SH-SY5Y (cell line): ENCODE results near the gene HIGD1C.

Source experiments
- GATA2 ChIP-seq: IDR thresholded peaks from 2 replicates; pipeline ENCODE4 v1.6.1; 2011; ENCODE audit warnings: mild to moderate bottlenecking, low read depth, low read length
- GATA3 ChIP-seq: IDR thresholded peaks from 2 replicates; pipeline ENCODE4 v1.6.1; 2011; ENCODE audit warnings: low read depth, mild to moderate bottlenecking, low read length, moderate library complexity

Gene HIGD1C

DNA sequence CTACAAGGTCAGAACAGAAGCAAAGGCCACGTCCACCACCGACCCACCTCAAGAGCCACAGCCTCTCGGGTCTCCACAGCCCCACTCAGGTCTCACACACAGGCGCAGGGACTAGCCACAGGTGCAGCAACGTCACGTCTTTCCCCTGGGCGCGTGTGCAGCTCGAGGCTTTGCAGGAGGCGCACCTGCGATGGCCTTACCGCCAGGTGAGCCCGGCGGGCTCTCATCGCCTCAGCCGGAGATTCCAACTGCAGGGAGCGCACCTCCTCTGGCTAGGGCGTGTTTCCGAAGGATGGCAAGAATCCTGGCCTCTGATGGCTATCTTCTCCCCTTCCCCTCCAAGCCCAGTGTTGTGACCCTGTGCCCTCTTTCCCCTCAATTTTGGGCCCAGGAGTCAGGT is at the start of gene HIGD1C:
Gene HIGD1C, plus strand, starts transcription at position 35 of the 400 bp plus-strand sequence. CDS start 1,455 bp downstream, outside the sequence.
- TF ChIP-seq GATA2 (no peak), GATA3 (no peak)

DNA sequence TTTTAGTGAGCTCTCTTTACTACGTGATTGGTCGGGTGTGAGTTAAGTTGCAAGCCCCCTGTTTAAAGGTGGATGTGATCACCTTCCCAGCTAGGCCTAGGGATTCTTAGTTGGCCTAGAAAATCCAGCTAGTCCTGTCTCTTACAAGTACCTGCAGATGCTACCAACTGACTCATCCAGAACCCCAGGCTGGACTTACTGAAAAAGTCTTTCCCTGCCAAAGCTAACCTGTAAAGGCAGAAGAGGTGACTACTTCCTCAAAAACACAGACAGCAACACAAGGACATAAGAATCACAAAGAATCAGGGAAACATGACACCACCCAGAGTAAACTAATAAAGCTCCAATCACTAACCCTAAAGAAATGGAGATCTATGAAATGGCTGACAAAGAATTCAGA is 39.1 kb upstream of the HIGD1C start:
- no peak for TF ChIP-seq GATA3
- TF ChIP-seq GATA2: no peak

GRCh38 chr12:50914872-50915484 is 37.4 kb upstream of the HIGD1C start:
- TF ChIP-seq GATA2 (no peak), GATA3 (no peak)

GRCh38 chr12:50916292-50916691 is 36.1 kb upstream of the HIGD1C start:
- TF ChIP-seq GATA3 (no peak), GATA2 (no peak)

DNA sequence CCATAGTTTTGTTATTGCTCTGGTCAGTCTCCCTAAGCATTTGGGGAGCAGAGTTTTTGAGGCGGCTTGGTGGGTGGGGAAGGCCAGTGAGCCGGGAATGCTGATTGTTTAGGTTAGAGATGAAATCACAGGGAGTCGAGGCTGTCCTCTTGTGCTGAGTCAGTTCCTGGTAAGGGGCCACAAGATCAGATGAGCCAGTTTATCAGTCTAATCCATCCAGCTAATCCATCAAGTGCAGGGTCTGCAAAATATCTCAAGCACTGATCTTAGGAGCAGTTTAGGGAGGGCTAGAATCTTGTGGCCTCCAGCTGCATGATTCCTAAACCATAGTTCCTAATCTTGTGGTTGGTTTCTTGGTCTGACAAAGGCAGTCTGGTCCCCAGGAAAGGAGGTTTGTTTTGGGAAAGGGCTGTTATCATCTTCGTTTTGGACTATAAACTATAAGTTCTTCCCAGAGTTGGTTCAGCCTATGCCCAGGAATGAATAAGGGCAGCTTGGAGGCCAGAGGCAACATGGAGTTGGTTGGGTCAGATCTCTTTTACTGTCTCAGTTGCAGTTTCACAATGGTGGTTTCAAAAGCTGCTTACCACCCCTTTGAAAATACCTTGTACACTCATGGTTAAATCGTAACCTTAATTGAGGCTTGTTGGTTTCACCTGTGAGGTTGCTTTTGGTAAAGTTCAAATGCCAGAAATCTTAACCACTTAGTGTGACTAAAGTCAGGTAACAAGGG is 33.6 kb upstream of the HIGD1C start:
- TF ChIP-seq GATA2 (no peak), GATA3 (no peak)

GRCh38 chr12:50922820-50923219 is 29.5 kb upstream of the HIGD1C start:
- TF ChIP-seq GATA2 (peak; percentile 85), GATA3 (peak; percentile 77)

- TF ChIP-seq GATA3 (no peak), GATA2 (no peak)
Observed at GRCh38 chr12:50923361-50924130, 28.8 kb upstream of the HIGD1C start.

DNA sequence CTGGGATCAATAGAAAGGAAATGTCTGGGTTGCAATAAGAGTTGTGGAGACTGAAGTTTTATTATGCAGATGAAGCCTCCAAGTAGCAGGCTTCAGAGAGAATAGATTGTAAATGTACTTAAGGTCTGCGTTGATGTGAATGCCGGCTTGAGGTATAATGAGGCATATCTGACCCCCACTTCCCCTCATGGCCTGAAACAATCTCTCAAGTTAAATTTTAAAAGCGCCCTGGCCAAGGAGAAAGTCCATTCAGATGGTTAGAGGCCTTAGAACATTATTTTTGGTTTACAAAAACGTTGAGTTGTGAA is 28.3 kb upstream of the HIGD1C start:
- TF ChIP-seq GATA2 (no peak), GATA3 (no peak)

- TF ChIP-seq GATA2 (no peak; the same call in 1 of the 2 replicates), GATA3 (no peak)
Observed at GRCh38 chr12:50924439-50925341, 27.7 kb upstream of the HIGD1C start.

DNA sequence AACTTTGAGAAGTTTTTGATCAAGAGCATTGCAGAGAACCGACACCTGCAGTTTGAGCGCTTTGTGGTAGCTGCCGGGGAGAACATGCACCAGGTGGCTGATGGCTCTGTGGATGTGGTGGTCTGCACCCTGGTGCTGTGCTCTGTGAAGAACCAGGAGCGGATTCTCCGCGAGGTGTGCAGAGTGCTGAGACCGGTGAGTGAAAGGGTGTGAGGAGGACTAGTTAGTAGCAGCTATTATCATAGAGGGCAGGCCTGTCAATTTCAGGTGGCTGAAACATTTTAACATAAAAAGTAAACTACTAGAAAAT is 27.0 kb upstream of the HIGD1C start:
- TF ChIP-seq GATA3 (no peak), GATA2 (no peak)

- TF ChIP-seq GATA2: no peak
- TF ChIP-seq GATA3: no peak
Observed at GRCh38 chr12:50925920-50926319, 26.4 kb upstream of the HIGD1C start.

DNA sequence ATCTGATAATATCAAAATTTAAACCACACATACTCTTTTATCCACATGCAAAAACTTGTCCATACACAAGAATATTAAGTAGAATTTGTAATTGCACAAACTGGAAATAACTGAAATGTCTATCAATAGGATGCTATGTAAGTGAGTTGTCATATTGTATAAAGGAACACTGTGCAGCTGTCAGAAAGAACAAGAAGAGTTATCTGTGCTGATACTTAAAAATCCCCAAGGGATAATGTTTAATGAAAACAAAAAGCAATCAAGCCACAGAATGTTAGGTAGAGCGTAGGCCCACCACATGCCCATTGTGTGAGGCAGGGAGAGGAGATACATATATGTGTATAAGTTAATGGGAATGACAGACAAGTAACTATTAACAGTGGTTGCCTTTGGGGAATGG is 25.9 kb upstream of the HIGD1C start:
- TF ChIP-seq GATA3 (no peak), GATA2 (no peak)

DNA sequence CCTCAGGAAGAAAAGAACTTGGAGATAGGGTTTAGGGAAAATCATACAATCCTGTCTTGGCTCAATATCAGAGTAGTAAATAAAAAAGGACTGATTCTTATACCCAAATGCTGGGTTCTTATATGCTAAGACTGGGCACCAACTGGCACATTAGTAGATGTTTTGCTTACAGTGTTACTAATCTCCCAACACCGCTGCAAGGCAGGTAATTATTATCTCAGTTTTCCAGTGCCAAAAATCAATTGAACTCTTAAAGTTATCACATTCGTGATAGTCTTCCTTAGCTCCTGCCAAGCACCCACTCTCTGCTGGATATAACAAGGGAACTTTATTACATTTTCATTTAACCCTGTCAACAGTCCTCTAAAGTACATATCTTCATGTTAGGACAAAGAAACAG is 25.0 kb upstream of the HIGD1C start:
- no peak for TF ChIP-seq GATA2
- no peak for TF ChIP-seq GATA3

DNA sequence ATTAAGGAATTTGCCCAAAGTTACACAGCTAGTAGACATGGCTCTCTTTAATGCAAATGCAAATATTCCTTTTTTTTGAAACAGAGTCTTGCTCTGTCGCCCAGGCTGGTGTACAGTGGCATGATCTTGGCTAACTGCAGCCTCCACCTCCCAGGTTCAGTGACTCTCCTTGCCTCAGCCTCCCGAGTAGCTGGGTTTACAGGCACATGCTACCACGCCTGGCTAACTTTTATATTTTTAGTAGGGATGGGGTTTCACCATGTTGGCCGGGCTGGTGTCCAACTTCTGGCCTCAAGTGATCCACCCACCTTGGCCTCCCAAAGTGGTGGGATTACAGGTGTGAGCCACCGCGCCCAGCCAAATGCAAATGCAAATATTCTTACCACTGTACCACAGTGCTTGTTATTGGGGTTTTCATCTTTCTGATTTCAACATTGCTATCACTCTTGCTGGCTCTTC is 24.5 kb upstream of the HIGD1C start:
- no peak for TF ChIP-seq GATA2
- no peak for TF ChIP-seq GATA3

- TF ChIP-seq GATA2 (peak; percentile 35), GATA3 (no peak)
Observed at GRCh38 chr12:50928392-50928791, 24.0 kb upstream of the HIGD1C start.
